NCI-H226 (cell line): ENCODE measurements around the gene PTPN3.

ENCODE experiments used
- DNase-seq: peaks from one replicate; pipeline ENCODE4 v3.0.0-alpha.2; 2015

PTPN3 gene

DNA sequence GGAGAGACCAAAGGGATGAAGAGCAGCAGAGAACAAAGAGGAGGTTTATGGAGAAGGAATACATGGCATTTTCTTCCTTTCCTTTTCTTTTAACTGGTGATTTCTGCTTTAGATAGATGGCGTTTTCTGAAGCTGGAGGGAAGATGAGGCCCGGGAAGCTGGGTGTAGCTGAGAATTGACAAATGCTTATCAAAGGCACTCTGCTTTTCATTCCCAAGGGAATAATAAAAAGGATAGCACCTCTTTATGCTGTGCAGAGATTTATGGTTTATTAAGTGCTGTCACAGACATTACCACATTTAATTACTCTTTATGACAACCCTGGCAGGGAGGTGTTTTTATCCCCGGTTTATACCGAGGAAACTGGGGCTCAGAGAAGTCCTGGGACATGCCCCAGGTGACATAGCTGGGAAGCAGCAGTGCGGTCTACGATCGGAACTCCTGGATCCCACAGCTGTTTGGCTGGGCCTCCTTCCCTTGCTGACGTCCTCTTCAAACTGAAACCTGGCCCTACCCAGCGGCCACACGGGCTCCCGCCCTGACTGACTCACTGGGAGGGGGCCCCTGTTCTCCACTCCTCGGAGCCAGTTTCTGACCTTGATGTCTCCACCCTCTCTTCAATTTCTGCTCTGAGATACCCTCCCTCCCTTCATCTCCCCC is 169.0 kb downstream of the PTPN3 start:
- DNase-seq = peak; percentile 76
